Gastroesophageal sphincter (tissue), 4 donors: ENCODE data around the gene SCN4A. TPM values are rescaled to one million over a fixed set of nuclear protein-coding genes. Genes with fewer than 3 reads are reported as not detected.
A peak's percentile ranks its signal among the peaks of the same experiment; 100 is the strongest.
"Not testable (repeated sequence)": the region's sequence is repeated elsewhere in the genome, so short reads cannot be mapped to it uniquely, and the experiment has no call there.

Source experiments
- ATAC-seq: fragments of 150-250 bp; one replicate; pipeline ENCODE4 v1.9.1; 2016; ENCODE audit warnings: mild to moderate bottlenecking, moderate library complexity
- H3K27ac ChIP-seq, 4 donors: fragments of 200-600 bp; sonication (generic) in 3 of 4; 1 replicate in 3 of 4; 2 replicates in 1 of 4; pipeline ENCODE4 v1.5.1; 2016 to 2019
- H3K27me3 ChIP-seq: fragments of 200-600 bp; sonication (generic); one replicate; pipeline ENCODE4 v1.5.1; 2019
- H3K36me3 ChIP-seq, 2 donors: fragments of 200-600 bp; sonication (generic); one replicate each; pipeline ENCODE4 v1.5.1; 2019; ENCODE audit warnings: control low read depth in 1 of 2
- H3K4me1 ChIP-seq, 3 donors: fragments of 200-600 bp; sonication (generic); 1 replicate in 2 of 3; 2 replicates in 1 of 3; pipeline ENCODE4 v1.5.1; 2016 to 2019; ENCODE audit warnings: control low read depth in 2 of 3
- H3K4me3 ChIP-seq, 2 donors: fragments of 200-600 bp; sonication (generic); one replicate each; pipeline ENCODE4 v1.5.1; 2019; ENCODE audit warnings: mild to moderate bottlenecking in 1 of 2, moderate library complexity in 1 of 2
- H3K9me3 ChIP-seq, 3 donors: fragments of 200-600 bp; sonication (generic); one replicate each; pipeline ENCODE4 v1.5.1; 2017 to 2019; ENCODE audit warnings: control low read depth in 2 of 3
- EP300 ChIP-seq: sonication (generic); formaldehyde crosslinking; IDR thresholded peaks from one replicate; pipeline ENCODE4 v1.6.1; 2017; ENCODE audit warnings: antibody characterized with exemption, mild to moderate bottlenecking
- POLR2A ChIP-seq, 2 donors: fragments of 450-650 bp; IDR thresholded peaks; one replicate each; pipeline ENCODE4 v1.6.1; 2017; ENCODE audit warnings: antibody characterized with exemption in 2 of 2, mild to moderate bottlenecking in 2 of 2, moderate library complexity in 1 of 2
- POLR2AphosphoS5 ChIP-seq: sonication (generic); formaldehyde crosslinking; IDR thresholded peaks from one replicate; pipeline ENCODE4 v1.6.1; 2017; ENCODE audit warnings: antibody characterized with exemption
- WGBS, 2 donors: methylation state at CpG; one replicate each; pipeline ENCODE4 v1.1.5; 2018; ENCODE audit warnings: low coverage in 1 of 2; 5-methylcytosine and 5-hydroxymethylcytosine counted together
- total RNA-seq, 4 donors: library from RNA; depleted of rRNA; stranded (reverse); fragments of >200 nt; gene quantifications; one replicate each; pipeline ENCODE4 v1.1.0, GENCODE V29; 2016
- TF ChIP-seq, protein P1 (sequence below), 4 experiments: fragments of 200-600 bp in 2 of 4; fragments of 450-650 bp in 2 of 4; sonication (generic) in 1 of 4; IDR thresholded peaks; one replicate each; pipeline ENCODE4 v1.5.1; 2017 to 2019; ENCODE audit warnings: antibody characterized with exemption in 4 of 4, mild to moderate bottlenecking in 2 of 4, moderate library complexity in 2 of 4

Gene SCN4A
- total RNA-seq, 4 donors from 2014 or later = 0.15 to 0.47 (median 0.35) TPM

GRCh38 chr17:63914471-63914870 is 58.2 kb downstream of the SCN4A start:
- no peak overlapping the region for H3K4me3 ChIP-seq
- 86% methylated on average over 6 of the region's 7 CpGs; no CpG with 5 or more reads in 1 of the 2 donors for WGBS, 2 donors
- no peaks in the 10 kb centered on the region for H3K9me3 ChIP-seq
- peaks cover 43% of the 10 kb centered on the region for H3K27me3 ChIP-seq
- no peak overlapping the region for H3K27ac ChIP-seq
- no peaks in the 10 kb centered on the region for H3K36me3 ChIP-seq
- peaks cover 0 to 5% (median 0%) of the 10 kb centered on the region in 3 donors for H3K4me1 ChIP-seq
- no peak for ATAC-seq
- TF ChIP-seq, protein P1, sequence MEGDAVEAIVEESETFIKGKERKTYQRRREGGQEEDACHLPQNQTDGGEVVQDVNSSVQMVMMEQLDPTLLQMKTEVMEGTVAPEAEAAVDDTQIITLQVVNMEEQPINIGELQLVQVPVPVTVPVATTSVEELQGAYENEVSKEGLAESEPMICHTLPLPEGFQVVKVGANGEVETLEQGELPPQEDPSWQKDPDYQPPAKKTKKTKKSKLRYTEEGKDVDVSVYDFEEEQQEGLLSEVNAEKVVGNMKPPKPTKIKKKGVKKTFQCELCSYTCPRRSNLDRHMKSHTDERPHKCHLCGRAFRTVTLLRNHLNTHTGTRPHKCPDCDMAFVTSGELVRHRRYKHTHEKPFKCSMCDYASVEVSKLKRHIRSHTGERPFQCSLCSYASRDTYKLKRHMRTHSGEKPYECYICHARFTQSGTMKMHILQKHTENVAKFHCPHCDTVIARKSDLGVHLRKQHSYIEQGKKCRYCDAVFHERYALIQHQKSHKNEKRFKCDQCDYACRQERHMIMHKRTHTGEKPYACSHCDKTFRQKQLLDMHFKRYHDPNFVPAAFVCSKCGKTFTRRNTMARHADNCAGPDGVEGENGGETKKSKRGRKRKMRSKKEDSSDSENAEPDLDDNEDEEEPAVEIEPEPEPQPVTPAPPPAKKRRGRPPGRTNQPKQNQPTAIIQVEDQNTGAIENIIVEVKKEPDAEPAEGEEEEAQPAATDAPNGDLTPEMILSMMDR (IDR thresholded peaks at IDR 0.05) = no peak

GRCh38 chr17:63911657-63912100 is 61.0 kb downstream of the SCN4A start:
- H3K4me1 ChIP-seq = no peaks in the 10 kb centered on the region
- peaks cover 24% of the 10 kb centered on the region for H3K27me3 ChIP-seq
- no peak overlapping the region for H3K4me3 ChIP-seq
- 20 to 81% methylated on average over 1 to 4 of the region's 8 CpGs for WGBS, 2 donors
- no peaks in the 10 kb centered on the region for H3K9me3 ChIP-seq
- TF ChIP-seq, protein P1 (IDR thresholded peaks at IDR 0.05) = peak in 2 of 4 experiments; percentile 85 to 92
- TF ChIP-seq POLR2A (IDR thresholded peaks at IDR 0.05) = no peak
- no peak for ATAC-seq
- H3K36me3 ChIP-seq = no peaks in the 10 kb centered on the region
- H3K27ac ChIP-seq = no peak overlapping the region

DNA sequence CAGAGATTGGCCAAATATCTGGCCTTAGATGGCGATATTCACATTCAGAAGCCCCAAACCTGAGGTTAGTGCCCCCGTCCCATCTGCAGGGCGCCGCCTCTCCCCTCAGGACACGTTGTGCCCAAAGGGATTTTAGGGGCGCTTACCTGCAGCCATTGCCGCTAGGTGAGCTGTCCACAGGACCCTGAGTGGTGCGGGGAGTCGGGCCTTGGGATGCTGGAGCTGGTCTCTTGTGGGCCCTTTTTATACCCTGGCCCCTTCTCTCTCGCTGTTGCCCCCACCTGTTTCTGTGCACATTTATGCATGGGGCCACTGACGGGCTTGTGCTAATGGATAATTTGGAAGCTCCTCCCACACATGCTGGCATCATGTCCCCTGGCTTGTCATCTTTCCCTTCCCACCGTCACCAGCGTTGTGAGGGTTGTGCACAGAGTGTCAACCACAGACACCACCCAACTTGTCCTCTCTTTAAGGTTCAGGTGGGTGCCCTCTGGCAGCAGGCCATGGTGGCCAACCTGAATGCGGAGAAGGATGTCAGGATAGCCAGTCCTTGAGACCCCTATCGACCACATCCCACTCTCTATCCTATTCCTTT is 61.6 kb downstream of the SCN4A start, which contains the start of gene CSHL1:
TSS of gene CSHL1 (minus strand) at position 218 of the 595 bp plus-strand sequence. CDS start at position 156, 62 bp downstream.
- no peaks in the 10 kb centered on the region for H3K36me3 ChIP-seq
- H3K27me3 ChIP-seq = peaks cover 24% of the 10 kb centered on the region
- TF ChIP-seq, protein P1 (IDR thresholded peaks at IDR 0.05) = no peak
- TF ChIP-seq EP300 = no peak
- no peak for TF ChIP-seq POLR2AphosphoS5
- 60% methylated on average over 6 of the region's 15 CpGs for WGBS, 2 donors
- ATAC-seq = no peak
- H3K9me3 ChIP-seq = no peaks in the 10 kb centered on the region
- H3K27ac ChIP-seq = no peak within 1 kb of the TSS
- no peaks in the 10 kb centered on the region for H3K4me1 ChIP-seq
- H3K4me3 ChIP-seq = no peak within 1 kb of the TSS

GRCh38 chr17:63910096-63910495 is 62.6 kb downstream of the SCN4A start:
- Histone ChIP-seq H3K27me3 (peaks cover 24% of the 10 kb centered on the region), H3K4me1 (no peaks in the 10 kb centered on the region), H3K36me3 (no peaks in the 10 kb centered on the region), H3K27ac (no peak overlapping the region), H3K9me3 (no peaks in the 10 kb centered on the region), H3K4me3 (no peak overlapping the region)
- ATAC-seq = no peak
- 57% methylated on average over 3 of the region's 14 CpGs; no CpG with 5 or more reads in 1 of the 2 donors for WGBS, 2 donors
- TF ChIP-seq POLR2AphosphoS5 = no peak
- TF ChIP-seq, protein P1 (IDR thresholded peaks at IDR 0.05) = no peak
- TF ChIP-seq EP300 = no peak
- no peak for TF ChIP-seq POLR2A (IDR thresholded peaks at IDR 0.05)

DNA sequence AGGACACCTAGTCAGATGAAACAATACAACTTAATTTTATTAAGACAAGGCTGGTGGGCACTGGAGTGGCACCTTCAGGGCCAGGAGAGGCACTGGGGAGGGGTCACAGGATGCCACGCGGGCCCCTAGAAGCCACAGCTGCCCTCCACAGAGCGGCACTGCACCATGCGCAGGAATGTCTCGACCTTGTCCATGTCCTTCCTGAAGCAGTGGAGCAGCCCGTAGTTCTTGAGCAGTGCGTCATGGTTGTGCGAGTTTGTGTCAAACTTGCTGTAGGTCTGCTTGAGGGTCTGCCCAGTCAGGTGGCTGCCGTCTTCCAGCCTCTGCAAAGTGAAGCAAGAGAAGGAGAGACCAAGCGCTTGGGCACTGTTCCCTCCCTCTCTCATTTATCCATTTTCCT is 63.1 kb downstream of the SCN4A start:
- ATAC-seq = not testable (repeated sequence)
- 91 to 100% methylated on average over 1 to 8 of the region's 10 CpGs for WGBS, 2 donors

DNA sequence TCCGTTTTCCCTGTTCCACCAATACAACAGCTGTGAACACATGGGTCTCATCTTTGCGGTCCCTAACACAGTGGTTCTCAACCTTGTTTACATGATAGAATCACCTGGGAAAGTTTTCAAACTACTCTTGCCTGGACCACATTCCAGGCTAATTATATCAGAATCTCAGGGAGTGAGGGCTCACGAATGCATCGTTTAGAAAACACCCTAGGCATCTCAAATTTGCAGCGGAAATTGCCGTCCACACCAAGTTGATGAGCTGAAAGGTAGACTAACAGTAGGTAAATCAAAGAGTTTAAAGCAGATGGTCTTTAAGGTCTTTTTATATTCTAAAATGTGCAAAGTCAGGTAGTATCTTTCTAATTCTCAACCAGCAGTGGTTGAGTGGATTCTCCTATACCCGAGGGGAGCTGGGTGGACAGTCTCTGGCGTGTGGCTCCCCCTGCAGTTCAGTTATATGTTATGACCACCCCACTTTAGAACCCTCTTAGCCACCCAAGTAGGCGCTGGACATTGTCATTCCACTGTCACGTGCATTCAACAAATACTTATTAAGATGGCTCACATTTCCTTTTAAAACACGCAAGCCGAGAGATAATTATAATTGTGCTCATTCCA is 65.4 kb downstream of the SCN4A start:
- not testable (repeated sequence) for H3K9me3 ChIP-seq, H3K4me3 ChIP-seq, H3K36me3 ChIP-seq, H3K27ac ChIP-seq, H3K4me1 ChIP-seq
- WGBS, 2 donors = 42 to 47% methylated on average over 8 to 12 of the region's 12 CpGs
- peaks cover 24% of the 10 kb centered on the region for H3K27me3 ChIP-seq
- peak; percentile 56 for ATAC-seq

More for the DNA sequence above, 63.1 kb downstream of the SCN4A start:
- not testable (repeated sequence) for H3K27ac ChIP-seq, H3K9me3 ChIP-seq, H3K4me3 ChIP-seq, H3K36me3 ChIP-seq, H3K4me1 ChIP-seq
- H3K27me3 ChIP-seq = peaks cover 24% of the 10 kb centered on the region

GRCh38 chr17:63904796-63905195 is 67.9 kb downstream of the SCN4A start:
- not testable (repeated sequence) for H3K36me3 ChIP-seq, H3K9me3 ChIP-seq, H3K4me3 ChIP-seq, H3K4me1 ChIP-seq, ATAC-seq, H3K27ac ChIP-seq, H3K27me3 ChIP-seq
- 84% methylated on average over 4 of the region's 8 CpGs; no CpG with 5 or more reads in 1 of the 2 donors for WGBS, 2 donors
